GM10266 (cell line): ENCODE results near the gene DNAI2.

ENCODE experiments used
- DNase-seq: peaks from one replicate; pipeline ENCODE4 v3.0.0; 2012; ENCODE audit errors: extremely low spot score
- CTCF ChIP-seq: IDR thresholded peaks from 2 replicates; pipeline ENCODE4 v1.5.1; 2012; ENCODE audit warnings: mild to moderate bottlenecking, low read depth; ENCODE audit not compliant: control insufficient read depth, insufficient read depth; ENCODE audit errors: missing control alignments

The DNAI2 gene

DNA sequence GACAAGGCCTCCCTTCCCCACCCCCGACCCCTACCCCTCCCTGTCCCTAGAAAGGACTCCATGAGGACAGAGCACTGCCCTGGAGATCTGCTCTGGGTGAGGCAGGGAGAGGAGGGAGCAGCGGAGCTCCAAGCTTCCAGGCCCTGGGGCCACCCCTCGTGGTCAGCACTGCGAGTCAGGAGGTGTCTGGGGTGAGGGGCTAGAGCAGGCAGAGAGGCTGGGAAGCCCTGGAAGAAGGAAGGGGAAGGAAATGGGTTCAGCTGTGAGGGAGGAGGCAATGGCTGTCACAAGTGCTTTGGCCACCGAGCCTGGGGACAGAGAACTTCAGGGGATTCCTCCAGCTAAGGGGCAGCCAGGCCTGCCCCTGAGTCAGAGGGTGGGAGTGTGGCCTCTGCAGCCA, 28.2 kb upstream of the DNAI2 start:
- no peak for DNase-seq
- TF ChIP-seq CTCF = no peak

DNA sequence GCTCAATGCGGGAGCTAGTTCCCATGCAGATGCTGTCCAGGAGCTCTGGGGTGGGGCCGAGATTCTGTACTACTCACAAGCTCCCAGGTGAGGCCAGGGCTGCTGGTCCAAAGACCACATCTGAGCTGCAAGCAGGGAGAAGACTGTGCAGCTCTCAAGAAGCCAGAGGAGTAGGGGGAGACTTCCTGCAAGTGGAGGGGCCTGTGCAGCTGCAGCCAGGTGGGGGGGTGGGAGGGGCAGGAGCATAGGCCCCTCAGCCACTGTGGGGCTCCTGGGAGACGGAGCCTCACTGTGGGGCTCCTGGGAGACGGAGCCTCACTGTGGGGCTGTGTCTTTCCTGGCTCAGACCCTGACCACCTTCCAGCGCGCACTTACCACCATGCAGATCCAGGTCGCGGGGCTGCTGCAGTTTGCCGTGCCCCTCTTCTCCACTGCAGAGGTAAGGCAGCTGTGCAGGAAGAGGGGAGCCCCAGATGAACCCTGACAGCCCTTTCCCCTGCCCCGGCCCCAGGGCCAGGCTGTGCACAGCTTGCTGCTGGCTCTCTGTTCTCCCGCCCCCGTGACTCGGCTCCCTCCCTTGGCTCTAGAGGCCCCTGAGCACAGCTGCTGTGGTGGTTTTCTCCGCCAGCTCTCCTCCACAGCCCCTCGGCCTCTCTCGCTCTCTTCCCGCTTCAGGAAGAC, 24.3 kb upstream of the DNAI2 start:
- DNase-seq = no peak
- no peak for TF ChIP-seq CTCF

DNA sequence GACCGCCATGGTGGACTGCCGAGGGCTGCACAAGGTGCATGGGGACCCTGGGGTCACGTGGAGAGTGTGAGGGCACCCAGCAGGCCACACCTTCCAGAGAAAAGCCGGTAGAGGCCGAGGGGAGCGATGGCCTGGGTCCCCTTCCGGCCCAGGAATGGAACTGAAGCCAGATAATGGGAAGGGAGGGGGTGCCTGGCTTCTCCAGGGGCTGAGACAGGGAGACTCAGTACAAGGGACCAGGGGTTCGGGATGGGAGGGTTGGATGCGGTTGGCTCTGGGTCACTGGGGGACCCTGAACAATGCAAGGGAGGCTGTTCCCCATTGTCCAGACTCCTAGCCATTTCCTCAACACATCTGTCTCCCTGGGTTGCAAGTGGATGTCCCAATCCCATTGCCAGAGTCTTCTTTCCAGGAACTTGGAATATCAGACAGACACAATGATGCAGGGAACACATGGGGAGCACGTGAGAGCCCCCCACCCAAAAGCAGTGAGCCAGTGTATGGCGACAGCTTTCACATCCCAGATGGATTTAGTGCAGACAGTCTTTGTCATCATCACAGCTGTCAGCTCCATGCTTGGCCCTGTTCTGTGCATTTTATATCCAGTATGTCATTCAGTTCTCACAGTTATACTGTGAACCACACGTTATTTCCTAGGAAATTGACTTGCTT, 23.6 kb upstream of the DNAI2 start:
- no peak for DNase-seq
- no peak for TF ChIP-seq CTCF

DNA sequence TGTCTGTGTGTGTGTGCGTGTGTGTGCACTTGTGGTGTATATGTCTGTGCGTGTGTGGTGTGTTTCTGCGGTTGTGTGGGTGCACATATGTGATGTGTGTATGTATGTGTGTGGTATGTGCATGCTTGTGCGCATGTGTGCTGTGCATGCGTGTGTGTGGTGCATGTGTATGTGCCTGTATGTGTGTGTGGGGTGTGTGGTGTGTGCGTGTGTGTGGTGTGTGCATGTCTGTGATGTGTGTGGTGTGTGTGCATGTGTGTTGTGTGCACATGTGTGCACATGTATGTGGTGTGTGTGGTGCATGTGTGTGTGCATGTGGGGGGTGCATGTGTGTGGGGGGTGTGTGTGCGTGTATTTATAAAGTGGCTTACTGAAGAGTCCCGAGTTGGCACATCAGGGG, 23.0 kb upstream of the DNAI2 start:
- TF ChIP-seq CTCF = no peak
- DNase-seq = no peak

GRCh38 chr17:74251569-74251968, 22.5 kb upstream of the DNAI2 start:
- no peak for TF ChIP-seq CTCF
- DNase-seq = no peak

DNA sequence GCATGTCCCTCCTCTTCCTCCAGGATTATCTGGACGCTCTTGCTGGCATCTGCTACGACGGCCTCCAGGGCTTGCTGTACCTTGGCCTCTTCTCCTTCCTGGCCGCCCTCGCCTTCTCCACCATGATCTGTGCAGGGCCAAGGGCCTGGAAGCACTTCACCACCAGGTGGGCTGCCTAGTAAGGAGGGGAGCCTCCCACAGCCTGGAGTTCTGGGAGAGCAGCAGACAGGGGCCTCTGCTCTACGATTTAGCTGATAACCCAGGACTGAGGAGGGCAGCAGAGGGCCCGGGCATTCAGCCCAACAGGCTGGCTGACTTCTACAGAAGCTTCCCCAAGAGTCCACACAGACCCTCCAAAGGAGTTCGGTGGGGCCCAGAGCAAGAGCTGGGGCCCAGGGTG, 21.8 kb upstream of the DNAI2 start:
- no peak for TF ChIP-seq CTCF
- DNase-seq = no peak

DNA sequence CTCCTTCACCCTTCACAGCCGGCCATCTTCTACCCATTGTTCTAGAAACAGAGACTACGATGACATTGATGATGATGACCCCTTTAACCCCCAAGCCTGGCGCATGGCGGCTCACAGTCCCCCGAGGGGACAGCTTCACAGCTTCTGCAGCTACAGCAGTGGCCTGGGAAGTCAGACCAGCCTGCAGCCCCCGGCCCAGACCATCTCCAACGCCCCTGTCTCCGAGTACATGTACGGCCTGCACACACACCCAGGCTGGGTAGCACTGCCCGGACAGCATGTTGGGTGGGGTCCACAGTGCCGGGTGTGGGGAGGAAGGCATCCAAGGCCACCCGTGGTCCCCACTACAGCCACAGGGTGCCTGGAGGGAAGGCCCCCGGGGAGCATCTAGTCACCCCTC, 21.0 kb upstream of the DNAI2 start:
- no peak for TF ChIP-seq CTCF
- no peak for DNase-seq
